AG09309 (cell line): Measurements from ENCODE around the gene PLEKHG3.

Experiments used
- DNase-seq: peaks from one replicate; pipeline ENCODE4 v3.0.0-alpha.2; 2010; ENCODE audit warnings: low read depth
- H3K4me3 ChIP-seq: 2 replicates; pipeline ENCODE4 v1.5.1; 2011; ENCODE audit warnings: mild to moderate bottlenecking, low read depth, low read length, moderate library complexity; ENCODE audit not compliant: control insufficient read depth
- TF ChIP-seq, protein P1 (sequence below): IDR thresholded peaks from 2 replicates; pipeline ENCODE4 v1.5.1; 2011; ENCODE audit warnings: mild to moderate bottlenecking, low read depth, low read length, inconsistent platforms; ENCODE audit not compliant: insufficient read depth, control insufficient read depth; ENCODE audit errors: missing control alignments

PLEKHG3 gene

DNA sequence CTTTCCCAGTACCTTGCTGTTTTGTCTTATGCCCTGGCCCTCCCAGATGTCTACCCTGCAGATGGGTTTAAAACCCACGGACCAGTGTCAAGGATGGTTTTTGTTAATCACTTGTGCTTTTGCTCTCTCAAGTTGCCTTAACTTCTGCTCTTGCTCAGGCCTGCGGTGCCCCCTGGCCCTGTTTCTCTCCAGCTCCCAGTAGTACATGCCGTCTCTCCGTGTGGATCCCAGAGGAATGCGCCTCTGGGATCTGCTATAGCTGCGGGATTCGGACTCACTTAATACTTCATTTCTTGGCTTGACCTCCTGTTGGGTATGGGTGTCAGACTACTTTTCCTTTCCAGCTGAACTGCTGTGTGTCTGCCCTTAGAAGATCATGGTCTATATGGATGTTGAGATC lies 14.5 kb downstream of the PLEKHG3 start:
- DNase-seq: no peak
- TF ChIP-seq, protein P1, sequence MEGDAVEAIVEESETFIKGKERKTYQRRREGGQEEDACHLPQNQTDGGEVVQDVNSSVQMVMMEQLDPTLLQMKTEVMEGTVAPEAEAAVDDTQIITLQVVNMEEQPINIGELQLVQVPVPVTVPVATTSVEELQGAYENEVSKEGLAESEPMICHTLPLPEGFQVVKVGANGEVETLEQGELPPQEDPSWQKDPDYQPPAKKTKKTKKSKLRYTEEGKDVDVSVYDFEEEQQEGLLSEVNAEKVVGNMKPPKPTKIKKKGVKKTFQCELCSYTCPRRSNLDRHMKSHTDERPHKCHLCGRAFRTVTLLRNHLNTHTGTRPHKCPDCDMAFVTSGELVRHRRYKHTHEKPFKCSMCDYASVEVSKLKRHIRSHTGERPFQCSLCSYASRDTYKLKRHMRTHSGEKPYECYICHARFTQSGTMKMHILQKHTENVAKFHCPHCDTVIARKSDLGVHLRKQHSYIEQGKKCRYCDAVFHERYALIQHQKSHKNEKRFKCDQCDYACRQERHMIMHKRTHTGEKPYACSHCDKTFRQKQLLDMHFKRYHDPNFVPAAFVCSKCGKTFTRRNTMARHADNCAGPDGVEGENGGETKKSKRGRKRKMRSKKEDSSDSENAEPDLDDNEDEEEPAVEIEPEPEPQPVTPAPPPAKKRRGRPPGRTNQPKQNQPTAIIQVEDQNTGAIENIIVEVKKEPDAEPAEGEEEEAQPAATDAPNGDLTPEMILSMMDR: no peak
- H3K4me3 ChIP-seq: no peak overlapping the region

DNA sequence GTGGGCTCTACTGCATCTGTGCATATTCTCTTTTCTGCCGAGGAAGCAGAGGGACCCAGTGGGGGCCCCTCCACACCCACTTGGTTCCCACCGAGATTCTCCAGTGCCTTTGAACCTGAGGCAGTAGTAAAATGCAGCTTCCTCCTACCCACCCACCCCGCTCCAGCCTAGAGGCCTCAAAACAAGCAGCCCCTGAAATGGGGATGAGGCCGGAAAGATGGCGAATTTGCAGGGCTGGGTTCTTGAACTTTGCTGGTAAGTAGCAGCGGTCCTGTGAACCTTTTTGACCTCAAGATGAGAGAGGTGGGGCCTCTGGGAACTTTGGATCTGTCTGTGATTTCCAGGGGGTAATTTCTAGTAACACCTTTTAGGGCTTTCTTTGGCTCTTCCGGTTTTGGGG lies 15.4 kb downstream of the PLEKHG3 start:
- no peak for DNase-seq
- TF ChIP-seq, protein P1: no peak
- H3K4me3 ChIP-seq: no peak overlapping the region

DNA sequence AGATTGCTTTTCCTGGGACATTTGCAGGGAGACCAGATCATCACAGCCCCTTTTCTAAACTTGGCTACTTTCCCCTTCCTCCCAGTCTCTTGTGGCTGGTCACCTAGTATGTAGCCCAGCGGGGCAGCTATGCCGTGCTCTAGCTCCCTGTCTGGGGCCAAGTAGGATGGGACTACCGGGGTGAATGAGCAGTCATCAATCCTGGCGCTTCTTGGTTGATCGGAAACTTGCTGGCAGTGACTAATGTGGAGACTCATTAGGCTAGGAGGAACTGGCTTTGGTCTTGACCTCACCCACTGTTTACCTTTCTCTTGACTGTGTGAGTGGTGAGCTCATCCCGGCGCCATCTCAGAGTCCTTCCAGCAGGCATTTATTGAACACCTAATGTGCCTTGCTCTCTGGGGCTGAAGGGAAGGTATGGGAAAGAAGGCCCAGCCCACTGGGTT lies 15.9 kb downstream of the PLEKHG3 start:
- H3K4me3 ChIP-seq: no peak overlapping the region

DNA sequence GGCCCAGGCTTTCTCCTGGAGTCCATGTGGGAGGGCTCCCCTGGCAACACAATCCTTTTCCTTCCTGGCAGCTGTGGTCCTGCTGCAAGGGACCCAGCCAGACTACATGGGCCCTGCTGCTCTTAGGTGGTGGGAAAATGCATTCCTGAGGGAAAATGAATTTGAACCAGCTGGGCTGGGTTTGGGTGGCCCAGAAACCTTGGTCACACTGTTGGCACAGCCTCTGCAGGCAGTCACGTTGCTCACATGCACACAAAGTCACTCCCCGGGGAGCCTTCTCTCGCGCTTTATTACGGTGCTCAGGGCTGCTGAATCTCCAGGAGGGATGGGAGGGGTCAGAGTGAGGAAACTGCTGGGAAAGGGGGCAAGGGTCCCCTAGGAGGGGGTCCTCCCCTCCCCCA lies 17.2 kb downstream of the PLEKHG3 start:
- no peak overlapping the region for H3K4me3 ChIP-seq

More for the DNA sequence above, 15.9 kb downstream of the PLEKHG3 start:
- TF ChIP-seq, protein P1: no peak
- peak; percentile 39 for DNase-seq

DNA sequence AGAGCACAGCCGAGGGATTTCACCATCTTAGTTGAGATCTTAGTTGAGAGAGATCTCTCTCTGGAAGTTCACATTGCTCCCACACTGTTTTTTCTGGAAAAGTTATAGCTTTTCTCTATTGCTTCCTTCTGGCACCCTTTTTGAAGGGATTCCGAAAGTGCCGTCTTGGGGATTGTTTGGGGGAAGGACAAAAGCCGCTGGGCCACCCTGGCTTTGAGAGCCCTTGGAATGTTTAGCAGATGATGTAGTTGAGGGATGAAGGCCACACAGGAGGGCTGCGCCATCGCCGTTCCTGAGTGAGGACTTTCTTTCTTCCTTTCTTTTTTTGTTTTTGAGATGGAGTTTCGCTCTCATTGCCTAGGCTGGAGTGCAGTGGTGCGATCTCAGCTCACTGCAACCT lies 17.7 kb downstream of the PLEKHG3 start:
- DNase-seq: no peak
- no peak overlapping the region for H3K4me3 ChIP-seq
- TF ChIP-seq, protein P1: no peak

More for the DNA sequence above, 17.2 kb downstream of the PLEKHG3 start:
- TF ChIP-seq, protein P1: no peak
- DNase-seq: peak; percentile 86

DNA sequence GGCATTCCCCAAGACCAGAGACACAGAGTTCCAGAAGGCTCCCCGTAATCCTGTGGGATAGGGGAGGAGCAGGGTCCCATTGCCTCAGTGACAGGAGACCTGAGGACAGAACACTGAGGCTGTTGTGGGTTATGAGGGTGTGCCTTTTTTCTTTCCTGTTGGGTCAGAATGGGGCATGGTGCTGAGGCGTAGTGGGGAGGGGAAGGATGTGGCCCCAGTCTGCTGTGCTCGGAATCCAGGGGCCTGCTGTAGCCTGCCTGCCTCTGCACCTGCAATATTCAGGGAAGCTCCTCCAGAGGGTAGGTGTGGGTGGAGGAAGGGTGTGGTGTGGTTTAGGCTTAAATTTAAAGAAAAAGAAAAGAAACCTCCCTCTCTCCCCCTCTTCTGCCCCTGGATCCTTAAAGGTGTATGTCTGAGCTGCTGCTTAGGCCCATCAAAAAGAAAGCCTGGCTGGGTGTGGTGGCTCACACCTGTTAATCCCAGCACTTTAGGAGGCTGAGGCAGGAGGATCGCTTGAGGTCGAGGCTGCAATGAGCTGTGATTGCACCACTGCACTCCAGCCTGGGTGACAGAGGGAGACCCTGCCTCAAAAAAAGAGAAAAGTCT lies 18.7 kb downstream of the PLEKHG3 start:
- H3K4me3 ChIP-seq: no peak overlapping the region
- DNase-seq: no peak

More for the DNA sequence above, 18.7 kb downstream of the PLEKHG3 start:
- TF ChIP-seq, protein P1: no peak
